HG03135 (cell line): ENCODE results near the gene FAM53A.

Experiments
- ATAC-seq: cut with Tn5 transposase; IDR thresholded peaks from one replicate; pipeline ENCODE4 v1.9.1; 2021; ENCODE audit warnings: mild to moderate bottlenecking, moderate library complexity; ENCODE audit not compliant: unreplicated experiment

FAM53A gene

GRCh38 chr4:1595789-1596325, 88.3 kb downstream of the FAM53A start:
- no peak for ATAC-seq

DNA sequence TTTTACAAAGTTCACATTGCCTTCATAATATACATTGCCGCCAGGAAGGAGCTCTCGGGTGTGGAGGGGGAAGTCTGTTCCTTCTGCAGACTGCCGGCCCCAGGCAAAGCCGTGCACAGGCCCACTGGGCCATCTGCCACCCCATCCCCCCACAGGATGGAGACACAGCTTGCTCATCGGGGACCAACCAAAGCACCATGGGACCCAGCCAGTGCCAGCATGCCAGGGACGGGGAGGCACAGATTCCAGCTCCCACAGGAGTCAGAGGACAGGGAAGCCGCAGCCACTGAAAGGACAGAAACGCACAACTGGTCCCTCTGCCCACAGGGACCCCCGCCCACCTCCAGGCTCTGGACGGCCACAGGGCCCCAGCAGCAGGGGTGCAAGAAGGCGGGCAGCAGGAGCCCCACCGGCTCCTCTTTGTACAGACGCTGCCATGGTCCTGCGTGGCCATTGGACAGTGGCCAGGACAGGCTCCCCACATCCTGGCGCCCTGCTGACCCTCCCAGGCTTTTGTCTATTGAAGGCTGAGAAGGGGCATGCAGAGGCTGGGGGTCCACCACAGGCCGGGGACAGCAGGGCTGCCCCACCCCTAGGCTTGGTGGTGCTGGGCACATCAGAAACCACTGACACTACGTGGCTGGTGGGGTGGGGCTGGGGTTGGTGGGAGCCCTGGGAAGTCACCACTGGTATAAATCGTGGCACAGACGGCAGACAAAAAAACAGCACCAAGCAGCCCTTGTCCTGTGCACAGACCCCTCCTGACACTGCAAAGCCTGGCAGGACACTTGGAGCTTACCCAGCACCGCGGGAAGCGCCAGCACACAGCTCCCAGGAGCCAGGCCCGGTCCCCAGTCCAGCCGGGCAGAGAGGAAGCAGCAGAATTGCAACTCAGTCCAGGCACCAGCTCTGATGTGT, 89.0 kb downstream of the FAM53A start:
- ATAC-seq: no peak

- ATAC-seq: no peak
Measured at GRCh38 chr4:1593881-1594345, 90.2 kb downstream of the FAM53A start.

- no peak for ATAC-seq
Measured at GRCh38 chr4:1593458-1593857, 90.7 kb downstream of the FAM53A start.

- ATAC-seq: no peak
Measured at GRCh38 chr4:1592709-1593417, 91.2 kb downstream of the FAM53A start.

DNA sequence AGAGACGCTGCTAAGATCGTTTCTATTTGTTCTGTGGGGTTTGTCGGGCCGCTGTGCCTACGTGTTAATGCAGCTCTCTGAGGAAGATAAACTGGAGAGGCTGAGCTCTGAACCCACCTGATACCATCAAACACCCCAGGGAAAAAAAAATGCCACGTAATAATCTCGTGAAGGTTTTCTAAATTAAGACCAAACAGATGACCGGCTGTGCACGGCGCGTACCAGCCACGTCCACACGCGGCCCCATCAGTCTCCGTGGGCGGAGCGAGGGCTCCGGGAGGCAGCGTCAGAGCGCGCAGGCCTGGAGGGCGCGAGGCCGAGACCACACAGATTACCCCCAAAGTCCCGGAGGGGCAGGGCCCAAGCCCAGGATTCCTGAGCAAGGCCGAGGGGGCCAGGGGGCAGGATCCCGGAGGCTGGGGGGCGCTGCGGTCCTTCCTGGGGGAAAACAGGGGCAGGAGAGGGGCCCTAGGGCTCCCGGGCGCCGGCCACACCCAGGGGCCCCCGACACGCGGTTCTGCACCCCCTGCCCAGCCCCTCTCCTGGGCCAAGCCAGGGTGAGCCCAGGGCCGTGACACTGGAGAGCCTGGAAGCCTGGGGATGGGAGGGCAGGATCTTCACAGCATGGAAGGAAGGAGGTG, 91.9 kb downstream of the FAM53A start:
- no peak for ATAC-seq

GRCh38 chr4:1591107-1591506, 93.0 kb downstream of the FAM53A start:
- no peak for ATAC-seq

DNA sequence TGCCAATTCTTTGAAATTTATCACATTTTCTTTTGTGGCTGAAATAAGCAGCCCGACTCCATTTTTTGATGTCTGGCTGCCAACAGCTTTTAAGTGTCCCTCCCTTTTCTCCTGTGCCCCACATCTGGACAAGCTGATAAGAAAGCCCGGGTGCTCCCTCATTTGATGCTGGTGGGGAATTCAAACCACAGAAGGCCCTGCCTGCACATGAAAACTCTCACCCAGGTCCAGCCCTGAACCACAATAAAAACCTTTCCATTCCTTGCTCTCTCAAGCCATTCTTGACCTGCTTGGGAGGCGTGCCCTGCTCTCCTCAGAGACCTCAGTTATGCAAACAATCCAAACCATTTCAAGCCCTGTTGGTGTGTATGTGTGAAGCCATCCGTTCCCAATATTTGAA, 93.9 kb downstream of the FAM53A start:
- no peak for ATAC-seq
